HG02943 (cell line): Measurements from ENCODE around the gene WDR7.

ENCODE experiments used
- ATAC-seq: cut with Tn5 transposase; IDR thresholded peaks from one replicate; pipeline ENCODE4 v1.9.1; 2021; ENCODE audit warnings: mild to moderate bottlenecking, low read depth, moderate library complexity; ENCODE audit not compliant: unreplicated experiment

WDR7 gene

GRCh38 chr18:57062178-57062577 is 411.0 kb downstream of the WDR7 start:
- ATAC-seq: no peak

GRCh38 chr18:57062844-57063243 is 411.7 kb downstream of the WDR7 start:
- ATAC-seq: no peak

GRCh38 chr18:57063601-57064103 is 412.5 kb downstream of the WDR7 start:
- no peak for ATAC-seq

GRCh38 chr18:57073501-57074187 is 422.5 kb downstream of the WDR7 start:
- ATAC-seq: no peak

GRCh38 chr18:57075716-57076400 is 424.7 kb downstream of the WDR7 start:
- ATAC-seq: no peak

- ATAC-seq: no peak
Measured at GRCh38 chr18:57077005-57077765, 426.0 kb downstream of the WDR7 start.

GRCh38 chr18:57077786-57078552 is 426.8 kb downstream of the WDR7 start:
- peak; percentile 93 for ATAC-seq

GRCh38 chr18:57078614-57079013 is 427.5 kb downstream of the WDR7 start:
- no peak for ATAC-seq

- ATAC-seq: no peak
Measured at GRCh38 chr18:57080479-57080878, 429.3 kb downstream of the WDR7 start.

- ATAC-seq: no peak
Measured at GRCh38 chr18:57081899-57082298, 430.7 kb downstream of the WDR7 start.

GRCh38 chr18:57083485-57083884 is 432.3 kb downstream of the WDR7 start:
- ATAC-seq: no peak

- ATAC-seq: peak; percentile 79
Measured at GRCh38 chr18:57084331-57085271, 433.4 kb downstream of the WDR7 start.

- no peak for ATAC-seq
Measured at GRCh38 chr18:57085371-57085770, 434.2 kb downstream of the WDR7 start.

GRCh38 chr18:57086163-57086562 is 435.0 kb downstream of the WDR7 start:
- no peak for ATAC-seq
